ENCODE results near the gene NPAS2. TPM values are rescaled to one million over a fixed set of nuclear protein-coding genes. Genes with fewer than 3 reads are reported as not detected.

NPAS2 gene
- total RNA-seq, 1 donor from 2014 or later: 39.4 TPM

- no peaks in the 10 kb centered on the region for H3K36me3 ChIP-seq
- DNase-seq (ENCODE audit: low spot score): no peak
- H3K4me1 Mint-ChIP-seq: no peaks in the 10 kb centered on the region
- no peaks in the 10 kb centered on the region for H3K79me2 ChIP-seq (ENCODE audit: low read depth)
- no peak overlapping the region for H3K4me3 Mint-ChIP-seq
- H4K20me1 ChIP-seq (ENCODE audit: low read depth): no peaks in the 10 kb centered on the region
- H3K9ac ChIP-seq: no peak overlapping the region
- H3K9me3 ChIP-seq (ENCODE audit: low read depth): no peaks in the 10 kb centered on the region
- no peak overlapping the region for H3K4me2 ChIP-seq
- no peak overlapping the region for H3K27ac ChIP-seq
- H3K27me3 Mint-ChIP-seq (ENCODE audit: insufficient read depth, low read depth): peaks cover 11% of the 10 kb centered on the region
- H3K9me3 Mint-ChIP-seq: no peaks in the 10 kb centered on the region
- H3K4me1 ChIP-seq: no peaks in the 10 kb centered on the region
- no peak overlapping the region for H2AFZ ChIP-seq (replicated peaks)
- no peaks in the 10 kb centered on the region for H3K27me3 ChIP-seq
- H3F3A ChIP-seq (ENCODE audit: low read depth): no peaks in the 10 kb centered on the region
- no peak overlapping the region for H3K4me3 ChIP-seq
- TF ChIP-seq EZH2phosphoT487 (IDR thresholded peaks at IDR 0.05): no peak
- no peak for TF ChIP-seq EZH2 (IDR thresholded peaks at IDR 0.05)
- no peak for TF ChIP-seq CTCF (IDR thresholded peaks at IDR 0.05)
- no peaks in the 10 kb centered on the region for H3K36me3 Mint-ChIP-seq
- H3K27ac Mint-ChIP-seq: no peak overlapping the region
Measured at GRCh38 chr2:100969998-100970397, 150.1 kb downstream of the NPAS2 start.

- no peak overlapping the region for H3K27ac ChIP-seq
- H3K27me3 Mint-ChIP-seq (ENCODE audit: insufficient read depth, low read depth): peaks cover 12% of the 10 kb centered on the region
- no peaks in the 10 kb centered on the region for H3K9me3 Mint-ChIP-seq
- no peak for DNase-seq (ENCODE audit: low spot score)
- no peak overlapping the region for H3K9ac ChIP-seq
- H3K36me3 Mint-ChIP-seq: no peaks in the 10 kb centered on the region
- H3K4me3 Mint-ChIP-seq: no peak overlapping the region
- H3K4me2 ChIP-seq: no peak overlapping the region
- H3K4me1 Mint-ChIP-seq: no peaks in the 10 kb centered on the region
- H3K27ac Mint-ChIP-seq: no peak overlapping the region
- H2AFZ ChIP-seq (replicated peaks): no peak overlapping the region
- TF ChIP-seq EZH2phosphoT487 (IDR thresholded peaks at IDR 0.05) (no peak), CTCF (IDR thresholded peaks at IDR 0.05) (no peak), EZH2 (IDR thresholded peaks at IDR 0.05) (no peak)
- H3K4me1 ChIP-seq: no peaks in the 10 kb centered on the region
- no peaks in the 10 kb centered on the region for H3K27me3 ChIP-seq
- H3K4me3 ChIP-seq: no peak overlapping the region
- H3K9me3 ChIP-seq (ENCODE audit: low read depth): no peaks in the 10 kb centered on the region
- no peaks in the 10 kb centered on the region for H4K20me1 ChIP-seq (ENCODE audit: low read depth)
- no peaks in the 10 kb centered on the region for H3F3A ChIP-seq (ENCODE audit: low read depth)
- no peaks in the 10 kb centered on the region for H3K79me2 ChIP-seq (ENCODE audit: low read depth)
- H3K36me3 ChIP-seq: no peaks in the 10 kb centered on the region
Measured at GRCh38 chr2:100971221-100971620, 151.3 kb downstream of the NPAS2 start.

- Histone ChIP-seq H3K9ac (no peak overlapping the region), H3K79me2 (ENCODE audit: low read depth) (no peaks in the 10 kb centered on the region), H3K27ac (no peak overlapping the region), H2AFZ (replicated peaks) (no peak overlapping the region), H3K36me3 (no peaks in the 10 kb centered on the region), H3K4me1 (no peaks in the 10 kb centered on the region), H3K4me2 (no peak overlapping the region), H3K9me3 (ENCODE audit: low read depth) (no peaks in the 10 kb centered on the region), H4K20me1 (ENCODE audit: low read depth) (no peaks in the 10 kb centered on the region), H3K4me3 (no peak overlapping the region), H3K27me3 (no peaks in the 10 kb centered on the region), H3F3A (ENCODE audit: low read depth) (no peaks in the 10 kb centered on the region)
- no peak for DNase-seq (ENCODE audit: low spot score)
- H3K4me3 Mint-ChIP-seq: no peak overlapping the region
- H3K36me3 Mint-ChIP-seq: no peaks in the 10 kb centered on the region
- H3K9me3 Mint-ChIP-seq: no peaks in the 10 kb centered on the region
- peaks cover 11% of the 10 kb centered on the region for H3K4me1 Mint-ChIP-seq
- H3K27me3 Mint-ChIP-seq (ENCODE audit: insufficient read depth, low read depth): peaks cover 12% of the 10 kb centered on the region
- H3K27ac Mint-ChIP-seq: no peak overlapping the region
- TF ChIP-seq EZH2phosphoT487 (IDR thresholded peaks at IDR 0.05) (no peak), CTCF (IDR thresholded peaks at IDR 0.05) (no peak), EZH2 (IDR thresholded peaks at IDR 0.05) (no peak)
Measured at GRCh38 chr2:100972452-100972851, 152.5 kb downstream of the NPAS2 start.
